Colon (tissue), 2 donors: ENCODE data around the gene AP4E1.
"Not testable (repeated sequence)": the region's sequence is repeated elsewhere in the genome, so short reads cannot be mapped to it uniquely, and the experiment has no call there.

Experiments used
- FAIRE-seq: peaks from 2 replicates; lab custom pipeline; 2012; peaks lifted over from hg19 to GRCh38; lab: Jason Lieb, UNC
- donor health status: control.
- donor health status: control.

The AP4E1 gene

GRCh38 chr15:50945725-50946124 is 37.2 kb downstream of the AP4E1 start:
- no peak for FAIRE-seq

GRCh38 chr15:50950745-50951144 is 42.3 kb downstream of the AP4E1 start:
- FAIRE-seq: not testable (repeated sequence)

GRCh38 chr15:50953302-50953701 is 44.8 kb downstream of the AP4E1 start:
- no peak for FAIRE-seq

- FAIRE-seq: not testable (repeated sequence)
These were observed 46.4 kb downstream of the AP4E1 start for GRCh38 chr15:50954837-50955236.

GRCh38 chr15:50959717-50960116 is 51.2 kb downstream of the AP4E1 start:
- no peak for FAIRE-seq

GRCh38 chr15:50964075-50964474 is 55.6 kb downstream of the AP4E1 start:
- no peak for FAIRE-seq

- no peak for FAIRE-seq
These were observed 59.9 kb downstream of the AP4E1 start for GRCh38 chr15:50968353-50968752.

GRCh38 chr15:50970524-50970923 is 62.0 kb downstream of the AP4E1 start:
- no peak for FAIRE-seq

GRCh38 chr15:50971115-50971514 is 62.6 kb downstream of the AP4E1 start:
- FAIRE-seq: no peak

- FAIRE-seq: no peak
These were observed 63.1 kb downstream of the AP4E1 start for GRCh38 chr15:50971542-50971941.

GRCh38 chr15:50973605-50974004 is 65.1 kb downstream of the AP4E1 start:
- no peak for FAIRE-seq

- FAIRE-seq: no peak
These were observed 68.7 kb downstream of the AP4E1 start for GRCh38 chr15:50977162-50977561.

GRCh38 chr15:50978580-50978979 is 70.1 kb downstream of the AP4E1 start:
- no peak for FAIRE-seq

GRCh38 chr15:50979041-50979440 is 70.6 kb downstream of the AP4E1 start:
- FAIRE-seq: no peak

- FAIRE-seq: no peak
These were observed 85.1 kb downstream of the AP4E1 start for GRCh38 chr15:50993598-50993997.

GRCh38 chr15:50996641-50997040 is 88.2 kb downstream of the AP4E1 start:
- FAIRE-seq: no peak

GRCh38 chr15:50997371-50998051 is 89.0 kb downstream of the AP4E1 start:
- FAIRE-seq: no peak

GRCh38 chr15:51004103-51004551 is 95.6 kb downstream of the AP4E1 start:
- FAIRE-seq: no peak

- FAIRE-seq: no peak
These were observed 98.0 kb downstream of the AP4E1 start for GRCh38 chr15:51006336-51006985.

GRCh38 chr15:51007131-51007666 is 98.7 kb downstream of the AP4E1 start:
- FAIRE-seq: no peak

- no peak for FAIRE-seq
These were observed 102.7 kb downstream of the AP4E1 start for GRCh38 chr15:51011212-51011611.

GRCh38 chr15:51016615-51017014 is 108.1 kb downstream of the AP4E1 start:
- no peak for FAIRE-seq

GRCh38 chr15:51022206-51022605 is 113.7 kb downstream of the AP4E1 start:
- no peak for FAIRE-seq

GRCh38 chr15:51023499-51023898 is 115.0 kb downstream of the AP4E1 start:
- no peak for FAIRE-seq
